HUES48 (cell line): ENCODE data around the gene IREB2.

Source experiments
- H3K27ac ChIP-seq: one replicate; pipeline ENCODE4 v1.7.0; 2013; ENCODE audit warnings: low read depth, low read length, inconsistent platforms
- H3K27me3 ChIP-seq: 2 replicates; pipeline ENCODE4 v1.6.1; 2013; ENCODE audit warnings: mild to moderate bottlenecking, low read length; ENCODE audit not compliant: control insufficient read depth, insufficient read depth
- H3K36me3 ChIP-seq: 2 replicates; pipeline ENCODE4 v1.6.1; 2013; ENCODE audit warnings: low read length; ENCODE audit not compliant: control insufficient read depth, insufficient read depth
- H3K4me1 ChIP-seq: 2 replicates; pipeline ENCODE4 v1.6.1; 2013; ENCODE audit warnings: mild to moderate bottlenecking, low read length; ENCODE audit not compliant: control insufficient read depth, insufficient read depth
- H3K4me3 ChIP-seq: 2 replicates; pipeline ENCODE4 v1.5.1; 2013; ENCODE audit warnings: mild to moderate bottlenecking, low read depth, low read length
- H3K9ac ChIP-seq: 2 replicates; pipeline ENCODE4 v1.6.1; 2013; ENCODE audit warnings: mild to moderate bottlenecking, low read depth, low read length, moderate library complexity
- H3K9me3 ChIP-seq: 2 replicates; pipeline ENCODE4 v1.6.1; 2013; ENCODE audit warnings: low read length; ENCODE audit not compliant: control insufficient read depth, insufficient read depth

The IREB2 gene

GRCh38 chr15:78407608-78408354, 30.2 kb upstream of the IREB2 start:
- H3K36me3 ChIP-seq = no peaks in the 10 kb centered on the region
- H3K9ac ChIP-seq = no peak overlapping the region
- H3K4me3 ChIP-seq = no peak overlapping the region
- H3K9me3 ChIP-seq = no peaks in the 10 kb centered on the region
- H3K27me3 ChIP-seq = peaks cover 2% of the 10 kb centered on the region; the same call in 1 of the 2 replicates
- no peak overlapping the region for H3K27ac ChIP-seq
- peaks cover 2% of the 10 kb centered on the region; the same call in 1 of the 2 replicates for H3K4me1 ChIP-seq

GRCh38 chr15:78408355-78408640, 29.7 kb upstream of the IREB2 start:
- H3K36me3 ChIP-seq = no peaks in the 10 kb centered on the region
- peaks cover 2% of the 10 kb centered on the region; the same call in 1 of the 2 replicates for H3K4me1 ChIP-seq
- peaks cover 2% of the 10 kb centered on the region; the same call in 1 of the 2 replicates for H3K27me3 ChIP-seq
- H3K9me3 ChIP-seq = no peaks in the 10 kb centered on the region
- H3K27ac ChIP-seq = no peak overlapping the region
- H3K9ac ChIP-seq = no peak overlapping the region
- no peak overlapping the region for H3K4me3 ChIP-seq

- Histone ChIP-seq H3K27me3 (peaks cover 2% of the 10 kb centered on the region; the same call in 1 of the 2 replicates), H3K4me3 (no peak overlapping the region), H3K9ac (no peak overlapping the region), H3K36me3 (no peaks in the 10 kb centered on the region), H3K27ac (no peak overlapping the region), H3K9me3 (no peaks in the 10 kb centered on the region), H3K4me1 (peaks cover 2% of the 10 kb centered on the region; the same call in 1 of the 2 replicates)
These were observed 29.1 kb upstream of the IREB2 start for GRCh38 chr15:78408961-78409360.

GRCh38 chr15:78411061-78411460, 27.0 kb upstream of the IREB2 start:
- Histone ChIP-seq H3K4me1 (peaks cover 10% of the 10 kb centered on the region), H3K27me3 (peaks cover under 1% of the 10 kb centered on the region; the same call in 1 of the 2 replicates), H3K36me3 (no peaks in the 10 kb centered on the region), H3K27ac (no peak overlapping the region), H3K9me3 (no peaks in the 10 kb centered on the region), H3K4me3 (no peak overlapping the region), H3K9ac (no peak overlapping the region)

GRCh38 chr15:78414621-78415250, 23.3 kb upstream of the IREB2 start:
- Histone ChIP-seq H3K36me3 (no peaks in the 10 kb centered on the region), H3K4me1 (peaks cover 10% of the 10 kb centered on the region), H3K4me3 (no peak overlapping the region), H3K27me3 (no peaks in the 10 kb centered on the region), H3K9ac (no peak overlapping the region), H3K9me3 (no peaks in the 10 kb centered on the region), H3K27ac (no peak overlapping the region)

GRCh38 chr15:78415284-78415683, 22.7 kb upstream of the IREB2 start:
- no peaks in the 10 kb centered on the region for H3K27me3 ChIP-seq
- no peak overlapping the region for H3K9ac ChIP-seq
- no peaks in the 10 kb centered on the region for H3K9me3 ChIP-seq
- H3K27ac ChIP-seq = no peak overlapping the region
- no peak overlapping the region for H3K4me3 ChIP-seq
- no peaks in the 10 kb centered on the region for H3K36me3 ChIP-seq
- peaks cover 10% of the 10 kb centered on the region for H3K4me1 ChIP-seq

- Histone ChIP-seq H3K27ac (no peak overlapping the region), H3K4me3 (no peak overlapping the region), H3K9ac (no peak overlapping the region), H3K4me1 (peaks cover 10% of the 10 kb centered on the region), H3K36me3 (no peaks in the 10 kb centered on the region), H3K27me3 (no peaks in the 10 kb centered on the region), H3K9me3 (no peaks in the 10 kb centered on the region)
These were observed 20.0 kb upstream of the IREB2 start for GRCh38 chr15:78417754-78418630.

- no peak overlapping the region for H3K4me3 ChIP-seq
- no peaks in the 10 kb centered on the region for H3K9me3 ChIP-seq
- no peaks in the 10 kb centered on the region for H3K27me3 ChIP-seq
- H3K9ac ChIP-seq = no peak overlapping the region
- H3K36me3 ChIP-seq = no peaks in the 10 kb centered on the region
- H3K27ac ChIP-seq = no peak overlapping the region
- H3K4me1 ChIP-seq = peaks cover 10% of the 10 kb centered on the region
These were observed 19.3 kb upstream of the IREB2 start for GRCh38 chr15:78418686-78419085.

- Histone ChIP-seq H3K4me1 (peaks cover 10% of the 10 kb centered on the region), H3K4me3 (no peak overlapping the region), H3K27me3 (no peaks in the 10 kb centered on the region), H3K36me3 (no peaks in the 10 kb centered on the region), H3K9me3 (no peaks in the 10 kb centered on the region), H3K9ac (no peak overlapping the region), H3K27ac (no peak overlapping the region)
These were observed 18.6 kb upstream of the IREB2 start for GRCh38 chr15:78419367-78419766.

- Histone ChIP-seq H3K27ac (no peak overlapping the region), H3K4me3 (no peak overlapping the region), H3K36me3 (no peaks in the 10 kb centered on the region), H3K4me1 (peaks cover 5% of the 10 kb centered on the region), H3K27me3 (no peaks in the 10 kb centered on the region), H3K9ac (no peak overlapping the region), H3K9me3 (no peaks in the 10 kb centered on the region)
These were observed 17.8 kb upstream of the IREB2 start for GRCh38 chr15:78420220-78420619.

GRCh38 chr15:78420766-78421165, 17.2 kb upstream of the IREB2 start:
- Histone ChIP-seq H3K36me3 (no peaks in the 10 kb centered on the region), H3K27me3 (no peaks in the 10 kb centered on the region), H3K9ac (no peak overlapping the region), H3K4me3 (no peak overlapping the region), H3K27ac (no peak overlapping the region), H3K4me1 (peaks cover under 1% of the 10 kb centered on the region; the same call in 1 of the 2 replicates), H3K9me3 (no peaks in the 10 kb centered on the region)
